ENCODE data around the gene OAS2.

GRCh38 chr12:112930350-112930749 is 48.0 kb upstream of the OAS2 start:
- TF ChIP-seq POLR2A (IDR thresholded peaks at IDR 0.05; ENCODE audit: control extremely low read depth in 1 of 2, low read depth in 2 of 2, low read length in 2 of 2) = no peak
- no peak for TF ChIP-seq ZNF274 (IDR thresholded peaks at IDR 0.05; ENCODE audit: borderline replicate concordance, extremely low read depth, low read length)
- no peak for TF ChIP-seq POLR2AphosphoS5 (IDR thresholded peaks at IDR 0.05; ENCODE audit: low read depth, low read length)
- TF ChIP-seq CEBPB (IDR thresholded peaks at IDR 0.05; ENCODE audit: low read depth, low read length) = no peak
- TF ChIP-seq HDAC6 (IDR thresholded peaks at IDR 0.05; ENCODE audit: low read depth, low read length) = no peak
